Endometrium (tissue), 2 donors: ENCODE data around the gene RANBP17.
"Not testable (repeated sequence)": the region's sequence is repeated elsewhere in the genome, so short reads cannot be mapped to it uniquely, and the experiment has no call there.

Source experiments
- FAIRE-seq: peaks from 2 replicates; lab custom pipeline; 2012; peaks lifted over from hg19 to GRCh38; lab: Jason Lieb, UNC
- donor health status: control.
- donor health status: control.

Gene RANBP17

DNA sequence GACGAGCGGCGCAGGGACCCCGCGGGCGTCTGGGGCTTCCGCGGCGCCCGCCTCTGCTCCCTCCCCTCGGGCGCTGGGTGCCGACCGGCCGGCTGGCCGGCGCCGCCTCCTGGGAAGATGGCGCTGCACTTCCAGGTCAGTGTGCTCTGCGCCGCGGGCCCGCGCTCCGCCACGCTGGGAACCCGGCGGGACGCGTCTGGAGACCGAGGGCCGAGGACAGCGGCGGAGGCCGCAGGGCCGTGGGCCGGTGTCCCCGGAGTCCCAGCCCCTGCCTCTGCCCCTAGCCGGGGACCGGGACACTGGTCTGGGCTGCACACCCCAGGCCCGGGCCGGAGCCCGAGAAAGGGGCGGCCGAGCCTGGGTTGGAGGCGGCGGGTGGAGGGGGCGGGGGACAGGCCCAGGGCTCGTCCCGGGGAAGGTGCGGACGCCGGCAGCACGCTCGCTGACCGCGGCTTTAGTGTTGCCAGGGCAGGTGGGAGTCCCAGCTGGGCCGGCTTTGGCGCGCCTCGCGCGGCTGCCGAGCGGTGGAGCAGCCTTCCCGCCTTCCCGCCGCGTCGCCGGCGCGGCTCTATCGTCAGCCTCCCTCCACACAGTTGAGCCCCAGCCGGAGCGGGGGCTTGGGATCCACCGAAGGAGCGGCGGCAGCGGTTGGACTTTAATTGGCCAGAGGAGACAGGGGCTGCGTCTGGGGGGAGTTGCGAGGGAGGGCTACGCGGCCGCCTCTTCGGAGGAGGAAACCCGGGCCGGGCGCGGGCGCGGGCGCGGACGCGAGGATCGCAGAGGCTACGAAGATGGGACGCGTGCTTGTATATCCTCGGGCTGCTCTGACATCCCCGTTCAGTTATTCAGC, at the start of gene RANBP17:
TSS of gene RANBP17 (plus strand) at position 102 of the 850 bp plus-strand sequence.
- FAIRE-seq = no peak

DNA sequence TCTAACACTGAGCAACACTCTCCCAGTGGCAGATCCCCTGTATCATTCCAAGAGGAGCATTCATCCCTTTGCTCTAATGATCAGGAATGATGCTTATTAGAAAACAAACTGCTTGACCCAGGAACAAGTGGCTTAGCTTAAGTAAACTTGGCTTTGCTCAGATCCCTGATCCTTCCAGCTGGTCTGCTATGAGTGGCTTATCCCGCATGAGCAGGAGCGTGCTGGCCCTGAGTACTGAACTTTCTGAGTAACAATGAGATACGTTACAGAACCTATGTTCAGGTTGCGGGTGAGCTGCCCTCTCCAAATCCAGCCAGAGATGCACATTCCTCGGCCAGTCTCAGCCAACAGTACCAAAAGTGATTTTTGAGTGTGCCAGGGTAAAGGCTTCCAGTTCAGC, 48.6 kb upstream of the RANBP17 start:
- no peak for FAIRE-seq

DNA sequence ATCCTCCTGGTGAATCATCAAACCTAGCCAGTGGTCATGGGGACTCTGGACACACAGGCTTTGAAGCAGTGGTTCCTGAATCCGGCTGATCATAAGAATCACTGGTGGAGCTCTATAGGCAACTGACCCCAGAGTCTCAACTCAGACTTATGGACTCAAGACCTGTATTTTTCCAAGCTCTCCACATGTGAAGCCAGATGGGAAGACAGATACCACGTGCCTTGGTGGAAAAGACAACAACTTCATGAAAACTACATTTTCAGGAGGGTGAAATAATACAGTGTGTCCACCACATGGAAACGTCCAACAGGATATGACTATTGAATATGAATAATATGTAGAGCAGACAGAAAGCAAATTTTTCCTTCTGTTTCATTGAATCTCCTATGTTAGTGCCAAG, 44.6 kb upstream of the RANBP17 start:
- no peak for FAIRE-seq

DNA sequence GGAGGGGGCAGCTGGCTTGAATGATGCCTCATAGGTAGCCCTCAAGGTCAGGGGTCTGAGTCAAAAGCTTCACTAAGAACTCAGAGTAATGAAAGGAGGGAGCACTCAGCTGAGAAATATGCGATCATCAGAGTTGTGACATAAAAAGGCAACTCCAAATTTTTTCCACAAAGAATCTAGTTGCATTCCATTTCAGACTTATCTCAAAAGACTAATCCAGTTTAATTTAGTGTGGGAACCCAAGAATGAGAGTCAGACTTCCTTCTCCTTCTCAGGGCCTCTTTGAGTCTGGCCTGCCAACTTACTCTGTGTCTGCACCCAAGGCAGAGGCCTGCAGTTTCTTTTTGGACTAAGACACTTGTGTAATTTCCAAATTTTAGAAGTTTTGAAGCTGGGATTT, 43.6 kb upstream of the RANBP17 start:
- no peak for FAIRE-seq

DNA sequence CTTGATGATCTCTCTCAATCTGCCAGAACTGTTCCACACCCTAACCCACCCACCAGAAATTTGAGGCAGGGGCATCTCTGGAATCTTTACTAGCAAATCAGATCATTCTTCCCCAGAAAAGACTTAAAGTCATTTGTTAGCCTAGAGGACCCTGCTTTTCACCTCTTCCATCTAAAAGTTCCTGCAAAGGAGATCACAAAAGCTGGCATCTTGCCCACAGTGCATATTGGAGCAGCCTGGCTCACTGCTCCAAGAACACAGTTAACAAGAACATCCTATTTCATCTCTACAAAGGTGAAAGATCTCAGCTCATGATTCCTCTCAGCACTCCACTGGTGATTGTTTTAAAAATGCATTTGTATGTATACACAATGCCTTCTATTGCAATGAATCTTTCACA, 42.0 kb upstream of the RANBP17 start:
- no peak for FAIRE-seq

DNA sequence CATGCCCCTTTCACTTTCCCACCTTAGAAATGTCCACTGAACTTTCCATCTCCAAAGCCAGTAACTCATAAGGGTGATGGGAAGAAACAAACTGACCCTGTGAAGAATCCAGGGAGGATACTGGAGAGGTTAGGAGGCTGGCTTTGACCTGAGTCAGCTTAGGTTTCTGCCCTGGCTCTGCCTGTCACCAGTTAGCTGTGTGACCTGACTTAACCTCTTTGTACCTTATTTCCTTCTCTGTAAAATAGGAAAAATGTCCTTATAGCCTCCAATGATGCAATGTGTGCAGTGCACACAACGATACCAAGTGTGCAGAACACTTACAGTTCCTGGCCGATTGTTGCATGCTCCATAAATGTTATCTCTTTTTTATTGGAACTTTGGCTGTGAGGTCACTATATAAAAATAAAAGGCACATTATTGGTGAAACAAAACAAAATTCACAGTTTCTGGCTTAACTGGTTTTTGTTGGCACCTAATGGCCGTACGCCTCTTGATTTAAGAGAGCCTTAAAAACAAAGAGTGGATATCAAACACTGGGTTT, 40.5 kb upstream of the RANBP17 start:
- no peak for FAIRE-seq

DNA sequence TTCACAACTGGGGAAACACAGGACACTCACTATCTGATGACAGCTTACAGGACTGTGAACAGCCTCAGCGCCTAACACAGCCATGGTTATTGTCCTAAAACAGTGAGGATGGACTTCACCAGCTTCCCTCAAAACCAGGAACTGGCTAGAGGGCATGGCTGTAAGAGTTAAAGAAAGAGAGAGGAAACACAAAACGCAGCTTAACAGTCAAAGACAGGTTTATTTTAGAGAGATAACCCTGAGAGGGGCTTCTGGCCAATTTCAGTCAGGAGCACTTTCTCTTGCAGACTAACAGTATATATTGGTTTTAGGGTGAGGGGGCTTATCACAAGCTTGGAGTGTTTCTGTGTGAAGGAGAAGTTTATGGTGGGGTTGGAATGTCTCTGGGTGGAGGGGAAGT, 35.7 kb upstream of the RANBP17 start:
- FAIRE-seq = no peak

DNA sequence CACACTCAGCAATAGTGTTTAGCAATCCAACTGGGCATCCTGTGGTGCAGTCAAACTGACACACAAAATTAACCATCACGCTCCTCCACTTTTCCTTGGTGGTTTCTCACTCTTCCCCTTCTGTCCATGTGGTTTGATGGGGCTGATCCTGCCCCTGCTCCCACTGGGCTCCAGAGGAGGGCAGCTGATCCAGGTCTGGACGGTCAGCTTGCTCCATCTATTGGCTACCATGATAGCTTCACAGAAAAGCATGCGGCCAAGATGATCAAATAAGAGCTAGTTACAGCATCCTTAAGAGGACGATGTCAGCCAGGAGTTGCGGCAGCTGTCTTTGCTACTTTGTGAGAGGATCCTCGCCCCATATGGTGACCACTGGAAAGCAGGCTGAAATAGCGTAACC, 29.6 kb upstream of the RANBP17 start:
- FAIRE-seq = no peak

DNA sequence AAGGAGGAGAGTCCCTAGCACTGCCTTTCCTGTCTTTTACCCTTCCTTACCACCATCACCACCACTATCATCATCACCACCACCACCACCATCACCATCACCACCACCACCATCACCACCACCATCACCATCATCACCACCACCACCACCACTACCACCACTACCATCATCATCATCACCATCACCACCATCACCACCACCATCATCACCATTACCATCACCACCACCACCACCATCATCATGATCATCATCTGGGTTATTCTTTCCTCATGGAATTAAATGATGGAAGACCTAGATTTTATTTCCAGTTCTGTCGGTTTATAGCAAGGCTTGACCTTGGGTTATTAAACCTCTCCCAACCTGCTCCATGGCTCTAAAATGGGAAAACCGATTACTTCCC, 27.8 kb upstream of the RANBP17 start:
- FAIRE-seq = not testable (repeated sequence)

DNA sequence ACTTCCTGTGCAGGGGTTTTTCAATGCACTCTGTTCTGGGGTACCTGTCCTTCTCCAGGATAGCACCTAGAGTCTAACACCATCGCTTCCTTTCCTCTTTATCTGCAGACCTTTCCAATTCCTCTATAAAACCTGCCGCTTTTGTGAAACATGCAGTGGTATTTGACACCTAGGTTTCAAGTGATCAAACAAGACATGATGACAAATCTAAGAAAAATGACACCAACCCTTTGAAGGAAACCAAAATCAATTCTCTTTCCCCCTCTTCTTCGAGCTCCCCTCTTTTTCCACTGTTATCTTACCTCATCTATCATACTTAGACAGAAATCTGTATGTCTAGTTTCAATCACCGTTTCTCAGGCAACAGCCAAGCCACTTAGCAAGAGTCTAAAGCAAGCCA, 25.6 kb upstream of the RANBP17 start:
- no peak for FAIRE-seq

DNA sequence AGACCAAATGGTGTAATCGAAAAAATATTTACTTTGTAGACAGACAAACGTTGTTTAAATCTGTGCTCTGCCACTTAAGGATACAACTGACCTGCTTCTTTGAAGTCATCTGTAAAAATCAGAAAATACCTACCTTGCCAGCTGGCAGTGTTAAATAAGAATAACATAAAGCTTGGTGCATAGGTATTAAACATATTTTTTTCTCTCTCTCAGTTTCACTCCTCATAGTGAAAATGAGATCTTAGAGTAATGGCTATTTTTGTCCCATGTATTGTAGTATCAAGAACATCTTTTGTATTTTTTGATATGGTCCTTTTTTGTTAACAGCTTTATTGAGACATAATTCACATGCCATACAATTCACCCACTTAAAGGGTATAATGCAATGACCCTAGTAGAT, 17.9 kb upstream of the RANBP17 start:
- no peak for FAIRE-seq

DNA sequence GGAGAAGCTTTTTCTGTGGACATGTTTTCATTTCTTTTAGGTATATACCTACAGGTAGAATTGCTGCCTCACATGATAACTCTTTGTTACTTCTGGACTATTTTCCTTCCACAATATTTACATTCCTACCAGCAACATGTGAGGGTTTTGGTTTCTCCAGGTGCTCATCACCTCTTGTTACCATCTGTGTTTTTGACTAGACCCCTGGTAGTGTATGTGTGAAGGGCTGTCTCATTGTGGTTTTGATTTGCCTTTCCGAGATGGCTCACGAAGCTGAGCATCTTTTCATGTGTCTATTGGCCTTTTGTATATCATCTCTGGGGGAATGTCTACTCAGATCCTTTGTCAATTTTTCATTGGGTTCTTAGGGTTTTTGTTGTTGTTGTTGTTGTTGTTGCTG, 17.2 kb upstream of the RANBP17 start:
- FAIRE-seq = no peak

DNA sequence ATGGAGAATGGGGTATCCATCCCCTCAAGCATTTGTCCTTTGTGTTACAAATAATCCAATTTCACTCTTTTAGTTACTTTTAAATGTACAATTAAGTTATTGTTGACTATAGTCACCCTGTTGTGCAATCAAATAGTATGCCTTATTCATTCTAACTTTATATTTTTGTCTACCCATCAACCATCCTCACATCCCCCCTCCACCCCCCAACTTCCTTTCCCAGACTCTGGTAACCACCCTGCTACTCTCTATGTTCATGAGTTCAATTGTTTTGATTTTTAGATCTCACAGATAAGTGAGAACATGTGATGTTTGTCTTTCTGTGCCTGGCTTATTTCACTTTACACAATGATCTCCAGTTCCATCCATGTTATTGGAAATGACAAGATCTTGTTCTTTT, 15.4 kb upstream of the RANBP17 start:
- FAIRE-seq = no peak

DNA sequence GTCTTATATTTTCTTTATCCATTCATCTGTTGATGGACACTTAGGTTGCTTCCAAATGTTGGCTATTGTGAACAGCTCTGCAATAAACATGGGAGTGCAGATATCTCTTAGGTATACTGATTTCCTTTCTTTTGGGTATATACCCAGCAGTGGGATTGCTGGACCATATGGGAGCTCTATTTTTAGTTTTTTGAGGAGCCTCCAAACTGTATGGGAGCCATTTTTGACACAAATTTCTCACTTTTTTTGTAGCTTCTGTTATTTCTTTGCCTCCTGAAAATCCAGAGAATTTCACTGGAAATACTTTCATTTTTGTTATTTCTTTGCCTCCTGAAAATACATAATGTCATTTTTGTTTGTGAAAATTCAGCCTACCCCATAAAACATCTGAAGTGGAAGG, 15.0 kb upstream of the RANBP17 start:
- no peak for FAIRE-seq

DNA sequence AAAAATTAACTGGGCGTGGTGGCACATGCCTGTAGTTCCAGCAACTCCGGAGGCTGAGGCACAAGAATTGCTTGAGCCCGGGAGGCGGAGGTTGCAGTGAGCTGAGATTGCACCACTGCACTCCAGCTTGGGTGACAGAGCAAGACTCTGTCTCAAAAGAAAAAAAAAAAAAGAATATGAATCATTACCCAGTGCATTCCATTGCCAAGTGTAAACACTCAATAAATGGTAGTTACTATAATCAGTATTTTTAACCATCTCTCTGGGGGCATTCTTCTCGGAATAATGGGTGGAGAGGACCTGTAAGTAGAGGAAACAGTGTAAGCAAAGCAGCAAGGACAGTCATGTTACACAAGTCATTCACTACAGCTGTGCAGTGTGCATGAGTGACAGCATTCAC, 13.8 kb upstream of the RANBP17 start:
- no peak for FAIRE-seq

DNA sequence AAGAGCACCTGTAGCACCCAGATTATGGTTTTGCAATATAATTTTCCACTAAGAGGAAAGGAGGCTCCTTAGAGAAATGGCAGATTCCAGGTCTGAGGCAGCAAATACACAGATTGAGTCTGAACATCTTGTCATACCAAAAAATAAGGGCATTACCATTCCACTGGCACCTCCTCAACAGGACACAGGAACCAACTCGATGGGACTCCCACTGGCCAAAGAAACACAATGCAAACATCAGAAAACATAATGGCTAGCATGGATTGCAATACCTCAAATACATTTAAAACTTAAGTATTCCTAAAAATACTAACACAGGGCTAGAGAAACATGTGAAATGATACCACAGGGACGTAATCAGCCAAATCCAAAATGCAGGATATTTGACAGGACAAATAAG, 12.4 kb upstream of the RANBP17 start:
- no peak for FAIRE-seq

DNA sequence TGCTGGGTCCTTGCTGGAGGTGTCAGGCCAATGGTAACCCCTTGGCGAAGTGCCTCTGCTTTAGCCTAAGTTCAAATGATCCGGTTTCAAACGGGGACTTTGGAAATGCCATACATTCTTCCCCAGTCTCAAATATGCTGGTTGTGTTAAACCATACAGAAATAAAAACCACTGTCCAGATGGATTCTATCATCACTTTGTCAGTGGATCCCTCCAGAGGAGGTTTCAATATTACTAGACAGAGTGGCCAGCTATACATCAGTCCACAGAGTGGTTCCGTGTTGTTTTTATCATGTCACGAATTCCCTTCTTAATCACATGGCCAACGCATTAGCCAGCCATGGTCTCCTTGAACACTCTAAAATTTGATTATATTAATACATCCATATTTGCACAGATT, 7.3 kb upstream of the RANBP17 start:
- no peak for FAIRE-seq

DNA sequence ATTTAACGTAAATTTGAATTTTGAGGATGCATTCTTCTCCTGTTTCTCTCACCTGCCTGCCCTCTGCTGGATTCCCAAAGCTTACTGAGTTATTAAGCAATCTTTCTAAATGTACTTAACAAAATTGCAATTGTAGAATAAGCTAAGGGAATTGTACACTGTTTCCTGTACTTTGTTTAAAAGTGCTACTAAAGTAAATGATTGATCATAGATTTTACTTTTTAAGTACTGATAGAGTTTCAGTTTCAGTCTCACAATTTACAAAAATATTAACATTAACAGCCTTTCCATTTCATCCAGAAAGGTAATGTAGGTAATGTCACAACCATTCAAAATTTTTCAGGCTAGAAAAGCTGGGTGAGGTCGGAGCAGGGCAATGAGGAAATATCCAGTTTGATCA, 4.8 kb upstream of the RANBP17 start:
- FAIRE-seq = no peak

DNA sequence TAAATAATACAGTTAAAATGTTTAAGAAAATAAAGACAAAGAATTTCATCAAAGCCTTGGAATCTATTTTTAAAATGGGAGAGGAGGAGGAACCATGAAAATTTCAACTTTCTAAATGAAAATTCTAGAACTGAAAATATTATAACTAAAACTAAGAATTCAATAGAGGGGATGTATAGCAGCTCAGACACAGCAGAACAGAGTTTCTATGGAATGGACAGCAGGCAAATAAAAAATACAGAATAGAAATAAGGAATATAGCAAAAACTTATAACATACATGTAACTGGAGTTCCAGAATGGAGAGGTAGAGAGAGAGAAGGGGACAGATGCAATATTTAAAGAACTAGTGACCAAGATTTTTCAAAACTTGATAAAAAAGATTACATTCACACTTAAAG, 1.4 kb upstream of the RANBP17 start:
- no peak for FAIRE-seq

DNA sequence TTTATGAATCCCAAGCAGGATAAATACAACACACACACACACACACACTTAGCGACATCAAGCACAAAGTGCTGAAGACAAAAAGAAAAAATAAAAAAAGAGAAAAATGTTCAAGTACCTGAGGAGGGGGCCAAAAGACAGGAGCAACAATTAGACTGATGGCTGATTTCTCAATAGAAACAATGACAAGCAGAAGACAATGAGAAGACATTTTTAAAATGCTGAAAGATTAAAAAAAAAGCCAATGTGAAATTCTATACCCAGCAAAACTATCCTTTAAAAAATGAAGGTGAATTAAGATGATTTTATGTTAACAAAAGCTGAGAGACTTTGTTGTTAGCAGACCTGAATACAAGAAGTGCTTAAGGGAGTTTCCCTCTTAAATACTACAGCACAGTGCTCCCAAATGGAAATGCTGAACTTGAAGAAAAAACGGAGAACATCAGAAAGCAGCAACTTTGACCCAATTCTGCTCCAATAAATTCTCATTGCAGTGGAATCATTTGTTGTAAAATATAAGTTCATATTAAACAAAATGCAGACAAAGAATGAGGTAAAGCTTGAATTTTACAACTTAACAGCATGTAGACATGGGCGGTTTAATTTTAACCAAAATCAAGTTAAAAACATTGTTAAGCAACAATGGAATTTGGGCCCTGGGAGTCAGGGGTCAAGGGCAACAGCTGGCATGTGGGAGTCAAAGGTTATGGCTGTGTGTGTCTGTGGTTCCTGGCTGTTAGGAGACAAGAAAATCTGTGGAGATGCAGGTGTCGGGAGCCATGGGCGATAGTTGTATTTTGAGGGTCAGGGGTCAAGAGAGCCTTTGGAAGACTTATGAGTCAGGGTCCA, 776 bp upstream of the RANBP17 start:
- FAIRE-seq = no peak

DNA sequence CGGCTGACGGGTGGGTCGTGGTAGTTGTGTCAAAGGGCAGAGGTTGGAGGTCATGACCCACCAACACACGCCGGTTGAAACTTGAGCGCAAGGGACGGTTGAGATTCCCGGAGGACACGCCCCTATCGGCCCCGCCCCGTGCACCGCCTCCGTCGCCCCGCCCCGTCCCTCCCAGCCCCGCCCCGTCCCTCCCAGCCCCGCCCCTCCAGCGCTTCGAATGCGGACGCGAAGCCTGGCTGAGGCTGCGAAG, 226 bp upstream of the RANBP17 start:
- FAIRE-seq = no peak

DNA sequence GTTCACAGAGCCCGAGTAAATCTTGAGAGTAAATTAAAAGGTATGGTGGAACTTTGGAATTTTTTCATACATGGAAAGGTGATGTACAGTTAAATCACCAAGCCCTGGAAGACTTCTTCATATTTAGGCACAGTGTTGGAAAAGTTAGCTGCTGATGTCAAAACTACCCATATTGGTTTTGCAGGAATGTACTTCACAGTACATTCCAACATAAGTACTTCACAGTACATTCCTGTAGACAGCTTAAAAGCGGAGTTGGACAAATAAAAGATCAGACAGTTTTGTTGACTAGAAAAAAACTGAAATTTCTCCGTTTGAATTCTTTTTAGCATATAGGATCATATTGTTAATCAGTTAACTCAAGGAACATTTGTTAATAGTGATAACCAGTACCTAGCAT, 1.8 kb downstream of the RANBP17 start:
- no peak for FAIRE-seq

DNA sequence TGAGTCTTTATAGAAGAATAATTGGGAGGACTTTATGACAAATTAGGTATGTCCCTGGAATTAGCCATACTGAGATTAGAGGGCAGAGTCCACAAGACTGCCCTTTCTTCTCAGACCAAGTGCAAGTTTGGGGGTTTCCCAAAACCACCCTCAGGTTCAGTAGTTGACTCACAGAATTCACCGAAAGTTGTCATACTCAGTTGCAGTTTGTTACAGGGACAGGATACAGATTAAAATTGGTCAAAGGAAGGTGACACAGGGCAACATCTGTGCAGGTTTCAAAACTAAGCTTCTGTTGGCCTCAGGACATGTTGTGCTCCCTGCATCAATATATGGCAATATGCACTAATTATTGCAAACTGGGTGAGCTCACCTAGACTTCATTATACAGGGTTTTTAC, 3.8 kb downstream of the RANBP17 start:
- FAIRE-seq = no peak

DNA sequence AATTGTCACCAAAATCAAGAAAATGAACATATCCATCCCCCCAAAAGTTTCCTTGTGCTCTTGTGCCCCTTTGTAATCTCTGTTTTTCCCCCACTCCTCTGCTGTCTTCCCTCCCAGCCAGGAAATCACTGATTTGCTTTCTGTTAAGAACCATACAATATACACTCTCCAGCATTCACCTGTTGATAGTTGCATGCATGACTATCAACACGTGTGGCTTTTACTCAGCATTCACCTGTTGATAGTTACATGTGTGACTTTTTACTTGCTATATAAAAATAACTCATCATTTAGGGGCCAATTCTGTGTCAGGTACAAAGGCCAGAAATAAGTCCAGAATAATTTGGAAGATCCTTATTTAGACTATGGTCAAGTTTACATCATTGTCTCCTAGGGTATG, 6.0 kb downstream of the RANBP17 start:
- no peak for FAIRE-seq
